Muscle of leg (tissue), 16 donors: ENCODE data around the gene NRG4. TPM values are rescaled to one million over a fixed set of nuclear protein-coding genes. Genes with fewer than 3 reads are reported as not detected.
"Not testable (repeated sequence)": the region's sequence is repeated elsewhere in the genome, so short reads cannot be mapped to it uniquely, and the experiment has no call there.

Experiments used
- DNase-seq: peaks from one replicate; pipeline ENCODE4 v3.0.0; 2013
- H3K27ac ChIP-seq: one replicate; pipeline ENCODE4 v1.5.1; 2013; ENCODE audit warnings: mild to moderate bottlenecking, low read length, control low read depth
- H3K27me3 ChIP-seq: one replicate; pipeline ENCODE4 v1.6.1; 2013; ENCODE audit warnings: low read length; ENCODE audit not compliant: control insufficient read depth, insufficient read depth
- H3K36me3 ChIP-seq: one replicate; pipeline ENCODE4 v1.6.1; 2013; ENCODE audit warnings: low read length; ENCODE audit not compliant: control insufficient read depth, insufficient read depth
- H3K4me1 ChIP-seq: one replicate; pipeline ENCODE4 v1.6.1; 2013; ENCODE audit warnings: low read length; ENCODE audit not compliant: control insufficient read depth, insufficient read depth
- H3K4me3 ChIP-seq: one replicate; pipeline ENCODE4 v1.5.1; 2013; ENCODE audit warnings: low read length, control low read depth
- H3K9me3 ChIP-seq: replicated peaks from 2 replicates; pipeline ENCODE4 v1.6.1; 2013; ENCODE audit warnings: low read depth, low read length; ENCODE audit not compliant: control insufficient read depth
- WGBS: methylation state at CpG from one replicate; pipeline ENCODE4 v1.1.5; 2013; ENCODE audit warnings: missing lambda C conversion rate; ENCODE audit not compliant: insufficient coverage; 5-methylcytosine and 5-hydroxymethylcytosine counted together
- long read RNA-seq, 11 donors: transcript quantifications; one replicate each; lab custom pipeline, GENCODE V29; 2026
- polyA plus RNA-seq, 8 donors: library from polyadenylated mRNA; unstranded; fragments of 120-200 nt; gene quantifications; one replicate each; pipeline versions ENCODE4 v1.2.1 to v1.2.3, GENCODE V29; 2013; ENCODE audit warnings: inconsistent platforms in 1 of 8, low replicate concordance in 1 of 8; ENCODE audit not compliant: insufficient read length in 8 of 8, insufficient read depth in 1 of 8
- total RNA-seq: library from RNA; stranded (reverse); fragments of 120-200 nt; gene quantifications from one replicate; pipeline ENCODE4 v1.2.4, GENCODE V29; 2013

Gene NRG4
- total RNA-seq (0.09 TPM), polyA plus RNA-seq (1 to 10 TPM in 1 of 8 donors, under 1 TPM in 7; 0.28 to 1.4 (median 0.67) TPM)
- long read RNA-seq, donor 1 = 0 reads
- long read RNA-seq, donor 2 = 0 reads
- long read RNA-seq, donor 3 = 0 reads
- long read RNA-seq, donor 4 = 0 reads
- long read RNA-seq, donor 5 = 0 reads
- long read RNA-seq, donor 6 = 0 reads
- long read RNA-seq, donor 7 = 0 reads
- long read RNA-seq, donor 8 = 0 reads
- long read RNA-seq, donor 9 = 0 reads
- long read RNA-seq, donor 10 = 0 reads
- long read RNA-seq, donor 11 = 0 reads

- H3K4me1 ChIP-seq = no peaks in the 10 kb centered on the region
- no peak within 1 kb of the TSS for H3K4me3 ChIP-seq
- H3K36me3 ChIP-seq = no peaks in the 10 kb centered on the region
- H3K9me3 ChIP-seq = no peaks in the 10 kb centered on the region
- 60% methylated on average over 1 of the region's 13 CpGs for WGBS
- H3K27me3 ChIP-seq = peaks cover 2% of the 10 kb centered on the region
- no peak within 1 kb of the TSS for H3K27ac ChIP-seq
- peak; percentile 1 for DNase-seq
Observed at GRCh38 chr15:76011627-76012551, at the start of gene NRG4. TSS of gene NRG4 (minus strand) at chr15:76012424. CDS start at chr15:76011230, 1,194 bp downstream.

- Histone ChIP-seq H3K36me3 (no peaks in the 10 kb centered on the region), H3K4me1 (peaks cover 13% of the 10 kb centered on the region), H3K4me3 (no peak overlapping the region), H3K27ac (no peak overlapping the region), H3K27me3 (peaks cover 45% of the 10 kb centered on the region), H3K9me3 (no peaks in the 10 kb centered on the region)
- WGBS = no CpG with 5 or more reads among the region's 5 CpGs
- no peak for DNase-seq
Observed at GRCh38 chr15:76061700-76062099, 49.5 kb upstream of the NRG4 start.

- DNase-seq = no peak
- peaks cover 13% of the 10 kb centered on the region for H3K4me1 ChIP-seq
- no peak overlapping the region for H3K27ac ChIP-seq
- H3K27me3 ChIP-seq = peaks cover 44% of the 10 kb centered on the region
- 8% methylated on average over 8 of the region's 20 CpGs for WGBS
- no peaks in the 10 kb centered on the region for H3K9me3 ChIP-seq
- no peaks in the 10 kb centered on the region for H3K36me3 ChIP-seq
- H3K4me3 ChIP-seq = peak overlapping the region; percentile 51
Observed at GRCh38 chr15:76060118-76060989, 48.1 kb upstream of the NRG4 start.

- WGBS = under 1% methylated on average over 75 of the region's 107 CpGs
- Histone ChIP-seq H3K4me3 (peak within 1 kb of the TSS; percentile 55), H3K36me3 (no peaks in the 10 kb centered on the region), H3K27ac (no peak within 1 kb of the TSS), H3K9me3 (no peaks in the 10 kb centered on the region), H3K4me1 (peaks cover 13% of the 10 kb centered on the region), H3K27me3 (peaks cover 43% of the 10 kb centered on the region)
- DNase-seq = peak; percentile 74
Observed at GRCh38 chr15:76059320-76060117, 47.3 kb upstream of the NRG4 start, which contains the start of gene TMEM266. TSS of gene TMEM266 (plus strand) at chr15:76059985. CDS start at chr15:76134264, 74,279 bp downstream.

GRCh38 chr15:76058714-76059319, 46.6 kb upstream of the NRG4 start:
- 0% methylated on average over 8 of the region's 18 CpGs for WGBS
- H3K9me3 ChIP-seq = no peaks in the 10 kb centered on the region

GRCh38 chr15:76057332-76058000, 45.2 kb upstream of the NRG4 start:
- no peaks in the 10 kb centered on the region for H3K9me3 ChIP-seq
- no peaks in the 10 kb centered on the region for H3K36me3 ChIP-seq
- H3K27me3 ChIP-seq = peaks cover 40% of the 10 kb centered on the region
- WGBS = no CpG with 5 or more reads among the region's 7 CpGs
- no peak overlapping the region for H3K27ac ChIP-seq
- peak; percentile 56 for DNase-seq
- H3K4me3 ChIP-seq = no peak overlapping the region
- H3K4me1 ChIP-seq = peaks cover 13% of the 10 kb centered on the region

More at GRCh38 chr15:76058714-76059319, 46.6 kb upstream of the NRG4 start:
- Histone ChIP-seq H3K36me3 (no peaks in the 10 kb centered on the region), H3K4me1 (peaks cover 13% of the 10 kb centered on the region), H3K27ac (no peak overlapping the region), H3K27me3 (peaks cover 45% of the 10 kb centered on the region), H3K4me3 (peak overlapping the region; percentile 55)
- peak; percentile 16 for DNase-seq

- Histone ChIP-seq H3K4me3 (no peak overlapping the region), H3K36me3 (no peaks in the 10 kb centered on the region), H3K27ac (no peak overlapping the region), H3K4me1 (peaks cover 13% of the 10 kb centered on the region), H3K9me3 (no peaks in the 10 kb centered on the region), H3K27me3 (peaks cover 40% of the 10 kb centered on the region)
- DNase-seq = no peak
- WGBS = no CpG with 5 or more reads among the region's 3 CpGs
Observed at GRCh38 chr15:76056931-76057330, 44.7 kb upstream of the NRG4 start.

- not testable (repeated sequence) for H3K27ac ChIP-seq, H3K4me1 ChIP-seq, H3K9me3 ChIP-seq, H3K4me3 ChIP-seq, H3K36me3 ChIP-seq, DNase-seq
- peaks cover 22% of the 10 kb centered on the region for H3K27me3 ChIP-seq
- WGBS = 94% methylated on average over 6 of the region's 10 CpGs
Observed at GRCh38 chr15:76054201-76054600, 42.0 kb upstream of the NRG4 start.
